Panc1 (cell line): ENCODE results near the gene CDC42BPA. TPM values are rescaled to one million over a fixed set of nuclear protein-coding genes. Genes with fewer than 3 reads are reported as not detected.

ENCODE experiments used
- ATAC-seq: fragments of 200-7000 bp; cut with Tn5 transposase; 2 replicates; pipeline ENCODE4 v1.9.1; 2020; ENCODE audit warnings: mild to moderate bottlenecking, moderate library complexity
- BruUV-seq: library from RNA; stranded (reverse); fragments of 400-500 nt; replicated peaks from 2 replicates; lab custom pipeline; 2021; lab: Mats Ljungman, UMichigan
- CTCF ChIA-PET: fragments of 300-600 bp; sonication (Branson Sonifier 250); formaldehyde crosslinking; loops from one replicate; lab custom pipeline; 2022; ENCODE audit warnings: antibody characterized with exemption; lab: Charles Lee
- POLR2A ChIA-PET: fragments of 300-600 bp; sonication (Branson Sonifier 250); formaldehyde crosslinking; loops from one replicate; lab custom pipeline; 2022; ENCODE audit warnings: antibody characterized with exemption; lab: Charles Lee
- DNase-seq: peaks from one replicate; pipeline ENCODE4 v3.0.0-alpha.2; 2010; ENCODE audit warnings: low read depth, low spot score
- H3K27ac ChIP-seq: 2 replicates; pipeline ENCODE4 v1.5.1; 2011; ENCODE audit warnings: mild to moderate bottlenecking, low read length, inconsistent platforms
- H3K27me3 ChIP-seq: fragments of 200-500 bp; sonication (Bioruptor generic); 2 replicates; pipeline ENCODE4 v1.6.0; 2014; ENCODE audit warnings: low read length, inconsistent platforms; ENCODE audit not compliant: control insufficient read depth, insufficient read depth
- H3K36me3 ChIP-seq: fragments of 200-500 bp; sonication (Bioruptor generic); 2 replicates; pipeline ENCODE4 v1.5.1; 2014; ENCODE audit warnings: inconsistent platforms, mild to moderate bottlenecking, low read length, moderate library complexity; ENCODE audit not compliant: control insufficient read depth, insufficient read depth
- H3K4me1 ChIP-seq: 2 replicates; pipeline ENCODE4 v1.5.1; 2011; ENCODE audit warnings: inconsistent platforms, mild to moderate bottlenecking, low read length, moderate library complexity; ENCODE audit not compliant: control insufficient read depth, insufficient read depth
- H3K4me3 ChIP-seq, 2 experiments: 2 replicates each; pipeline ENCODE4 v1.5.1; 2011 to 2012; ENCODE audit warnings: low read depth in 2 of 2, low read length in 2 of 2, mild to moderate bottlenecking in 2 of 2, inconsistent platforms in 1 of 2, moderate library complexity in 1 of 2
- H3K9me3 ChIP-seq: fragments of 200-500 bp; sonication (Bioruptor generic); 2 replicates; pipeline ENCODE4 v1.5.1; 2014; ENCODE audit warnings: low read depth, mild to moderate bottlenecking, inconsistent platforms, low read length, moderate library complexity; ENCODE audit not compliant: control insufficient read depth, insufficient read depth
- CTCF ChIP-seq: fragments of 450-650 bp; IDR thresholded peaks from 2 replicates; pipeline ENCODE4 v1.5.1; 2017; ENCODE audit warnings: mild to moderate bottlenecking
- POLR2AphosphoS5 ChIP-seq: IDR thresholded peaks from 2 replicates; pipeline ENCODE4 v1.6.1; 2012; ENCODE audit warnings: mild to moderate bottlenecking, low read depth, low read length, moderate library complexity
- REST ChIP-seq, 2 experiments: IDR thresholded peaks; 2 replicates each; pipeline ENCODE4 v1.6.1; 2011 to 2012; ENCODE audit warnings: low read depth in 2 of 2, control low read depth in 1 of 2, low read length in 1 of 2, mild to moderate bottlenecking in 1 of 2, moderate library complexity in 1 of 2; ENCODE audit not compliant: insufficient read depth in 1 of 2
- SIN3A ChIP-seq: IDR thresholded peaks from 2 replicates; pipeline ENCODE4 v1.6.1; 2012; ENCODE audit warnings: low read depth, mild to moderate bottlenecking, low read length, moderate library complexity, borderline replicate concordance; ENCODE audit not compliant: insufficient read depth
- TCF7L2 ChIP-seq: IDR thresholded peaks from 2 replicates; pipeline ENCODE4 v1.6.1; 2011; ENCODE audit warnings: mild to moderate bottlenecking, low read depth, low read length, inconsistent platforms
- in situ Hi-C: cut with HindIII; loops from 2 replicates; pipeline ENCODE4 v1.10.0; 2016; ENCODE audit warnings: low sequenced_read_pairs, low pct_unique_long_range_greater_than_20kb
- intact Hi-C: fragments of 100-400 bp; cut with micrococcal nuclease; formaldehyde crosslinking; loops from one replicate; pipeline ENCODE4 v1.10.0; 2022; ENCODE audit not compliant: unreplicated experiment
- total RNA-seq: library from RNA; stranded (reverse); gene quantifications from one replicate; pipeline ENCODE4 v1.2.1, GENCODE V29; 2021; ENCODE audit not compliant: unreplicated experiment

CDC42BPA gene
- total RNA-seq, 1 experiment from 2014 or later: 32.8 TPM

- H3K36me3 ChIP-seq: no peaks in the 10 kb centered on the region
- ChIA-PET CTCF (no interaction called here), POLR2A (no interaction called here)
- H3K4me3 ChIP-seq: no peak overlapping the region
- DNase-seq (no peak), ATAC-seq (no peak)
- H3K9me3 ChIP-seq: no peaks in the 10 kb centered on the region
- no peaks in the 10 kb centered on the region for H3K27me3 ChIP-seq
- no peaks in the 10 kb centered on the region for H3K4me1 ChIP-seq
- in situ Hi-C loops (no loop called here), intact Hi-C loops (no loop called here)
- TF ChIP-seq CTCF: no peak
- TF ChIP-seq TCF7L2: no peak
- TF ChIP-seq POLR2AphosphoS5: no peak
- TF ChIP-seq SIN3A: no peak
- no peak for TF ChIP-seq REST (IDR thresholded peaks at IDR 0.05; ENCODE audit: insufficient read depth in 1 of 2, low read depth in 2 of 2, low read length in 1 of 2)
- H3K27ac ChIP-seq: no peak overlapping the region
- no TSS peak for BruUV-seq
Observed at GRCh38 chr1:227365473-227366431, 47.5 kb upstream of the CDC42BPA start.

GRCh38 chr1:227364657-227365056 is 46.4 kb upstream of the CDC42BPA start:
- ChIA-PET CTCF (no interaction called here), POLR2A (no interaction called here)
- no peaks in the 10 kb centered on the region for H3K9me3 ChIP-seq
- TF ChIP-seq CTCF (no peak), REST (IDR thresholded peaks at IDR 0.05; ENCODE audit: insufficient read depth in 1 of 2, low read depth in 2 of 2, low read length in 1 of 2) (no peak), TCF7L2 (no peak), POLR2AphosphoS5 (no peak), SIN3A (no peak)
- no TSS peak for BruUV-seq
- H3K4me3 ChIP-seq: no peak overlapping the region
- no peaks in the 10 kb centered on the region for H3K36me3 ChIP-seq
- H3K27me3 ChIP-seq: no peaks in the 10 kb centered on the region
- intact Hi-C loops: no loop called here
- ATAC-seq (no peak), DNase-seq (no peak)
- H3K27ac ChIP-seq: no peak overlapping the region
- in situ Hi-C loops: no loop called here
- no peaks in the 10 kb centered on the region for H3K4me1 ChIP-seq
